ENCODE data around the gene EFNA5.
A peak's percentile ranks its signal among the peaks of the same experiment; 100 is the strongest.

Gene EFNA5

DNA sequence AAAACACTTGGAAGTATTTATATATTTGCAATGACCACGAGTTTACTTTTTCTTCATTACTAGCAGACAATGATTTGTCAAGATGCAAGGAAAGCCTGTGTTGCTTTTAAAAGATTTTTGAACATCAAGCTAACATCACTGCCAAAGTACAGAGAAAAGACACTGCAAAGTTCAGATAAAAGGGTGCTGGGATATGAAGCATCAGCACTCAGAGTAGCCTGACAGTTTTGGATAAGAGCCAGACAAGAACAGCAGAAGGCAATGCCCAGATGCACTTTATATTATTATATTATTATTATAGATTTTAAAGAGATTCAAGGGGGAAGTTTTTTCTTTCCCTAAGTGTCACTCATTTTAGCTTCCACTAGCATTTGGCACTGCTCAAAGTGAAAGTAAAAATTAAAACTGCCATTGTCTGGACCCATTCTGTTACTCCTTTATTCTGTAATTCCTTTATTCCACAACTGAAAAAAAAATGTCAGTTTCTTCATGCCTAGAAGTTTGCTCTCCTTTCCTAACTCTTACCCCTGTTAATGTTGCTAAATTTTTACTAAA is 240.6 kb downstream of the EFNA5 start:
- Histone ChIP-seq H3K4me1 (ENCODE audit: control insufficient read depth, insufficient read depth, low read length) (peaks cover 12% of the 10 kb centered on the region; the same call in 1 of the 2 replicates), H3K9me3 (ENCODE audit: control insufficient read depth, insufficient read depth, low read depth, low read length) (no peaks in the 10 kb centered on the region), H3K4me3 (ENCODE audit: low read depth, low read length) (no peak overlapping the region), H3K27ac (ENCODE audit: extremely low read depth, low read depth, low read length) (no peak overlapping the region), H3K36me3 (ENCODE audit: control insufficient read depth in 2 of 2, insufficient read depth in 1 of 2, low read length in 2 of 2) (no peaks in the 10 kb centered on the region; a peak in 1 of 3 replicates)
- ChIA-PET CTCF (no interaction called here), POLR2A (no interaction called here)
- no peak for TF ChIP-seq RBAK (tag by site-specific recombination; IDR thresholded peaks at IDR 0.05)
- no peak for TF ChIP-seq ZNF274 (IDR thresholded peaks at IDR 0.05; ENCODE audit: low read length)
- no peak for TF ChIP-seq ZNF274 (tag by site-specific recombination; IDR thresholded peaks at IDR 0.05; ENCODE audit: borderline replicate concordance)
- no peak for TF ChIP-seq ZNF548 (tag by site-specific recombination; IDR thresholded peaks at IDR 0.05)
- no peak for TF ChIP-seq ZNF175 (tag by site-specific recombination; IDR thresholded peaks at IDR 0.05)
- TF ChIP-seq ZNF10 (tag by site-specific recombination; IDR thresholded peaks at IDR 0.05), result no peak

DNA sequence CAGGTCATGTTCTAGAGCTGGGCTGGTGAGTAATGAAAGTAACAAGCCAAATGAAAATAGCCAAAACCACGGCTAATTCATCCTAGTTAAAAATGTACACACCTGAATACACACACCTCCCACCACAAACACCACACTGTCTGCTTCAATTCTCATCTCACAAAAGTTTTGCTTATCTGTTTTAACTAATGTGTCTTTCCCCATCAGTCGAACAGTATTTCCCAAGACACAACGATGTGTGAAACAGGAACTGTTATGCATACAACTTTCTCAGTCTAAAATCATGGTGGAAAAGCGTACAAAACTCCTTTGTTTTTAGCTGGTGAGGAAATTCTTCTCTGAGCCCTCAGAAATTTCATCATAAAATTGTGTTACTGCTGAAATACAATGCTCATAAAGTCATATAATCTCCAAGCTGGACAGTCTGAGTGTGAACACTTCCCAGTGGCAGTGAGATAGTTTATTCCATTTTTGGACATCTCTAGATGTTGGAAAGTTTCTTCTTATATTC is 242.4 kb downstream of the EFNA5 start:
- no peaks in the 10 kb centered on the region; a peak in 1 of 3 replicates for H3K36me3 ChIP-seq (ENCODE audit: control insufficient read depth in 2 of 2, insufficient read depth in 1 of 2, low read length in 2 of 2)
- TF ChIP-seq, protein P1, sequence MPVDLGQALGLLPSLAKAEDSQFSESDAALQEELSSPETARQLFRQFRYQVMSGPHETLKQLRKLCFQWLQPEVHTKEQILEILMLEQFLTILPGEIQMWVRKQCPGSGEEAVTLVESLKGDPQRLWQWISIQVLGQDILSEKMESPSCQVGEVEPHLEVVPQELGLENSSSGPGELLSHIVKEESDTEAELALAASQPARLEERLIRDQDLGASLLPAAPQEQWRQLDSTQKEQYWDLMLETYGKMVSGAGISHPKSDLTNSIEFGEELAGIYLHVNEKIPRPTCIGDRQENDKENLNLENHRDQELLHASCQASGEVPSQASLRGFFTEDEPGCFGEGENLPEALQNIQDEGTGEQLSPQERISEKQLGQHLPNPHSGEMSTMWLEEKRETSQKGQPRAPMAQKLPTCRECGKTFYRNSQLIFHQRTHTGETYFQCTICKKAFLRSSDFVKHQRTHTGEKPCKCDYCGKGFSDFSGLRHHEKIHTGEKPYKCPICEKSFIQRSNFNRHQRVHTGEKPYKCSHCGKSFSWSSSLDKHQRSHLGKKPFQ (tag by site-specific recombination; IDR thresholded peaks at IDR 0.05), result peak; percentile 43; the same call in 1 of the 2 replicates
- TF ChIP-seq OSR2 (tag by site-specific recombination; IDR thresholded peaks at IDR 0.05) (no peak), SCRT2 (tag by site-specific recombination; IDR thresholded peaks at IDR 0.05) (peak; percentile 45; the same call in 1 of the 2 replicates)
- TF ChIP-seq, protein P2, sequence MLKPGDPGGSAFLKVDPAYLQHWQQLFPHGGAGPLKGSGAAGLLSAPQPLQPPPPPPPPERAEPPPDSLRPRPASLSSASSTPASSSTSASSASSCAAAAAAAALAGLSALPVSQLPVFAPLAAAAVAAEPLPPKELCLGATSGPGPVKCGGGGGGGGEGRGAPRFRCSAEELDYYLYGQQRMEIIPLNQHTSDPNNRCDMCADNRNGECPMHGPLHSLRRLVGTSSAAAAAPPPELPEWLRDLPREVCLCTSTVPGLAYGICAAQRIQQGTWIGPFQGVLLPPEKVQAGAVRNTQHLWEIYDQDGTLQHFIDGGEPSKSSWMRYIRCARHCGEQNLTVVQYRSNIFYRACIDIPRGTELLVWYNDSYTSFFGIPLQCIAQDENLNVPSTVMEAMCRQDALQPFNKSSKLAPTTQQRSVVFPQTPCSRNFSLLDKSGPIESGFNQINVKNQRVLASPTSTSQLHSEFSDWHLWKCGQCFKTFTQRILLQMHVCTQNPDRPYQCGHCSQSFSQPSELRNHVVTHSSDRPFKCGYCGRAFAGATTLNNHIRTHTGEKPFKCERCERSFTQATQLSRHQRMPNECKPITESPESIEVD (tag by site-specific recombination; IDR thresholded peaks at IDR 0.05), result peak; percentile 85
- H3K4me3 ChIP-seq (ENCODE audit: low read depth, low read length), result no peak overlapping the region
- POLR2A ChIA-PET, result interaction anchor here (1.2 kb wide), 1 partner anchor 10 kb away, joined by 3 read pairs; no protein-coding TSS in a partner anchor
- no peak overlapping the region for H3K27ac ChIP-seq (ENCODE audit: extremely low read depth, low read depth, low read length)
- H3K9me3 ChIP-seq (ENCODE audit: control insufficient read depth, insufficient read depth, low read depth, low read length), result no peaks in the 10 kb centered on the region
- peaks cover 12% of the 10 kb centered on the region; the same call in 1 of the 2 replicates for H3K4me1 ChIP-seq (ENCODE audit: control insufficient read depth, insufficient read depth, low read length)
- CTCF ChIA-PET, result interaction anchor here (1.3 kb wide), 1 partner anchor 28 kb away, joined by 4 read pairs; no protein-coding TSS in a partner anchor

DNA sequence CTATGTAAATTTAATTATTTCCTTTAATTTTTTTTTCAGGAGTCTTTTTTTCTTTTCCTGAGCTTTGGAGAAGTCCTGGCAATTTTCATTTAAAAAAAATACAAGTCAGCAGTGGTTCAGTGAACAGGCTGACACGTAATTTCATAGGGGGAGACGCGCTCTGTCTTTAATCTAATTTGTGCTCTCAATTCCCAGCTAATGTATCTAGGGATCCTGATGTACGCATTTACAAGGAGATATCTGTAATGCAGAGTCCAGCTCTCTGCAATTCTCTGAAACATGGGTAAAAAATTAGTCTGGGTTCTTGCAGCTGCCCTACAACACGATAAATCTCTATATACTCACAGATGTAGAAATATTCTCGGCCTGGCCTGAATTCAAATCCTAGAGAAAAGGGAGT is 243.9 kb downstream of the EFNA5 start:
- Histone ChIP-seq H3K4me3 (ENCODE audit: low read depth, low read length) (no peak overlapping the region), H3K27ac (ENCODE audit: extremely low read depth, low read depth, low read length) (no peak overlapping the region), H3K36me3 (ENCODE audit: control insufficient read depth in 2 of 2, insufficient read depth in 1 of 2, low read length in 2 of 2) (no peaks in the 10 kb centered on the region; a peak in 1 of 3 replicates), H3K9me3 (ENCODE audit: control insufficient read depth, insufficient read depth, low read depth, low read length) (no peaks in the 10 kb centered on the region), H3K4me1 (ENCODE audit: control insufficient read depth, insufficient read depth, low read length) (peaks cover 6% of the 10 kb centered on the region; the same call in 1 of the 2 replicates)
- ChIA-PET CTCF (interaction anchor here (0.5 kb wide), 1 partner anchor 115 kb away, joined by 3 read pairs; no protein-coding TSS in a partner anchor), POLR2A (no interaction called here)
- TF ChIP-seq ZNF311 (tag by site-specific recombination; IDR thresholded peaks at IDR 0.05; ENCODE audit: borderline replicate concordance), result no peak
- TF ChIP-seq, protein P3, sequence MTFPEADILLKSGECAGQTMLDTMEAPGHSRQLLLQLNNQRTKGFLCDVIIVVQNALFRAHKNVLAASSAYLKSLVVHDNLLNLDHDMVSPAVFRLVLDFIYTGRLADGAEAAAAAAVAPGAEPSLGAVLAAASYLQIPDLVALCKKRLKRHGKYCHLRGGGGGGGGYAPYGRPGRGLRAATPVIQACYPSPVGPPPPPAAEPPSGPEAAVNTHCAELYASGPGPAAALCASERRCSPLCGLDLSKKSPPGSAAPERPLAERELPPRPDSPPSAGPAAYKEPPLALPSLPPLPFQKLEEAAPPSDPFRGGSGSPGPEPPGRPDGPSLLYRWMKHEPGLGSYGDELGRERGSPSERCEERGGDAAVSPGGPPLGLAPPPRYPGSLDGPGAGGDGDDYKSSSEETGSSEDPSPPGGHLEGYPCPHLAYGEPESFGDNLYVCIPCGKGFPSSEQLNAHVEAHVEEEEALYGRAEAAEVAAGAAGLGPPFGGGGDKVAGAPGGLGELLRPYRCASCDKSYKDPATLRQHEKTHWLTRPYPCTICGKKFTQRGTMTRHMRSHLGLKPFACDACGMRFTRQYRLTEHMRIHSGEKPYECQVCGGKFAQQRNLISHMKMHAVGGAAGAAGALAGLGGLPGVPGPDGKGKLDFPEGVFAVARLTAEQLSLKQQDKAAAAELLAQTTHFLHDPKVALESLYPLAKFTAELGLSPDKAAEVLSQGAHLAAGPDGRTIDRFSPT (tag by site-specific recombination; IDR thresholded peaks at IDR 0.05), result no peak
- no peak for TF ChIP-seq ZNF155 (tag by site-specific recombination; IDR thresholded peaks at IDR 0.05)
- no peak for TF ChIP-seq ZFHX2 (tag by site-specific recombination; conservative IDR thresholded peaks at IDR 0.05)
- TF ChIP-seq, protein P4, sequence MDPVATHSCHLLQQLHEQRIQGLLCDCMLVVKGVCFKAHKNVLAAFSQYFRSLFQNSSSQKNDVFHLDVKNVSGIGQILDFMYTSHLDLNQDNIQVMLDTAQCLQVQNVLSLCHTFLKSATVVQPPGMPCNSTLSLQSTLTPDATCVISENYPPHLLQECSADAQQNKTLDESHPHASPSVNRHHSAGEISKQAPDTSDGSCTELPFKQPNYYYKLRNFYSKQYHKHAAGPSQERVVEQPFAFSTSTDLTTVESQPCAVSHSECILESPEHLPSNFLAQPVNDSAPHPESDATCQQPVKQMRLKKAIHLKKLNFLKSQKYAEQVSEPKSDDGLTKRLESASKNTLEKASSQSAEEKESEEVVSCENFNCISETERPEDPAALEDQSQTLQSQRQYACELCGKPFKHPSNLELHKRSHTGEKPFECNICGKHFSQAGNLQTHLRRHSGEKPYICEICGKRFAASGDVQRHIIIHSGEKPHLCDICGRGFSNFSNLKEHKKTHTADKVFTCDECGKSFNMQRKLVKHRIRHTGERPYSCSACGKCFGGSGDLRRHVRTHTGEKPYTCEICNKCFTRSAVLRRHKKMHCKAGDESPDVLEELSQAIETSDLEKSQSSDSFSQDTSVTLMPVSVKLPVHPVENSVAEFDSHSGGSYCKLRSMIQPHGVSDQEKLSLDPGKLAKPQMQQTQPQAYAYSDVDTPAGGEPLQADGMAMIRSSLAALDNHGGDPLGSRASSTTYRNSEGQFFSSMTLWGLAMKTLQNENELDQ (tag by site-specific recombination; IDR thresholded peaks at IDR 0.05; ENCODE audit: low read depth), result no peak
- no peak for TF ChIP-seq ZNF600 (tag by site-specific recombination; IDR thresholded peaks at IDR 0.05)
- TF ChIP-seq ZNF423 (tag by site-specific recombination; IDR thresholded peaks at IDR 0.05), result no peak
- no peak for TF ChIP-seq ZSCAN23 (tag by site-specific recombination; IDR thresholded peaks at IDR 0.05)
- no peak for TF ChIP-seq KLF1 (tag by site-specific recombination; IDR thresholded peaks at IDR 0.05)
- TF ChIP-seq, protein P5, sequence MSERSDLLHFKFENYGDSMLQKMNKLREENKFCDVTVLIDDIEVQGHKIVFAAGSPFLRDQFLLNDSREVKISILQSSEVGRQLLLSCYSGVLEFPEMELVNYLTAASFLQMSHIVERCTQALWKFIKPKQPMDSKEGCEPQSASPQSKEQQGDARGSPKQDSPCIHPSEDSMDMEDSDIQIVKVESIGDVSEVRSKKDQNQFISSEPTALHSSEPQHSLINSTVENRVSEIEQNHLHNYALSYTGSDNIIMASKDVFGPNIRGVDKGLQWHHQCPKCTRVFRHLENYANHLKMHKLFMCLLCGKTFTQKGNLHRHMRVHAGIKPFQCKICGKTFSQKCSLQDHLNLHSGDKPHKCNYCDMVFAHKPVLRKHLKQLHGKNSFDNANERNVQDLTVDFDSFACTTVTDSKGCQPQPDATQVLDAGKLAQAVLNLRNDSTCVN (tag by site-specific recombination; optimal IDR thresholded peaks at IDR 0.05), result no peak
- TF ChIP-seq, protein P6, sequence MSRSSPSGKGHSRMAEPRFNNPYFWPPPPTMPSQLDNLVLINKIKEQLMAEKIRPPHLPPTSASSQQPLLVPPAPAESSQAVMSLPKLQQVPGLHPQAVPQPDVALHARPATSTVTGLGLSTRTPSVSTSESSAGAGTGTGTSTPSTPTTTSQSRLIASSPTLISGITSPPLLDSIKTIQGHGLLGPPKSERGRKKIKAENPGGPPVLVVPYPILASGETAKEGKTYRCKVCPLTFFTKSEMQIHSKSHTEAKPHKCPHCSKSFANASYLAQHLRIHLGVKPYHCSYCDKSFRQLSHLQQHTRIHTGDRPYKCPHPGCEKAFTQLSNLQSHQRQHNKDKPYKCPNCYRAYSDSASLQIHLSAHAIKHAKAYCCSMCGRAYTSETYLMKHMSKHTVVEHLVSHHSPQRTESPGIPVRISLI (tag by site-specific recombination; IDR thresholded peaks at IDR 0.05), result no peak

Measured in HEK293 (cell line).